ENCODE measurements around the gene NUAK1.

NUAK1 gene

DNA sequence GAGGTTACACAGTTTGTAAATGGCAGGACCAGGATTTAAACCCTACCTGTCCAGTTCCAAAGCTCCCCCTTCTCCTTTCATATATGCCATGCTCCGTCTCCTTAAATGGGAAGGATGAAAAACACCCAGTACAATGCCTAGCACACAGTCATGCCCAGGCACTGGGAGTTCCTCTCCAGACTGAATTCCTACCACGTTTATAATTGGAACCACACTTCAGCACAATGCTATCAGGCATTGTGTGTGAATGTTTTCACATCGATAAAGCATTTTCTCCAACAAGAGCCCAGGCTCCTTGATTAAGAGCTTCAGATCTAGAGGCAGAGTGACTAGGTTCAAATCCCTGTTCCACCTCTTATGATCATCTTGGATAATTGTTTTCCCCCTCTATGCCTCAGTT is 2.7 kb upstream of the NUAK1 start:
- no peak for DNase-seq (ENCODE audit: insufficient read length, low spot score)
- FAIRE-seq, result no peak
- TF ChIP-seq, protein P1, sequence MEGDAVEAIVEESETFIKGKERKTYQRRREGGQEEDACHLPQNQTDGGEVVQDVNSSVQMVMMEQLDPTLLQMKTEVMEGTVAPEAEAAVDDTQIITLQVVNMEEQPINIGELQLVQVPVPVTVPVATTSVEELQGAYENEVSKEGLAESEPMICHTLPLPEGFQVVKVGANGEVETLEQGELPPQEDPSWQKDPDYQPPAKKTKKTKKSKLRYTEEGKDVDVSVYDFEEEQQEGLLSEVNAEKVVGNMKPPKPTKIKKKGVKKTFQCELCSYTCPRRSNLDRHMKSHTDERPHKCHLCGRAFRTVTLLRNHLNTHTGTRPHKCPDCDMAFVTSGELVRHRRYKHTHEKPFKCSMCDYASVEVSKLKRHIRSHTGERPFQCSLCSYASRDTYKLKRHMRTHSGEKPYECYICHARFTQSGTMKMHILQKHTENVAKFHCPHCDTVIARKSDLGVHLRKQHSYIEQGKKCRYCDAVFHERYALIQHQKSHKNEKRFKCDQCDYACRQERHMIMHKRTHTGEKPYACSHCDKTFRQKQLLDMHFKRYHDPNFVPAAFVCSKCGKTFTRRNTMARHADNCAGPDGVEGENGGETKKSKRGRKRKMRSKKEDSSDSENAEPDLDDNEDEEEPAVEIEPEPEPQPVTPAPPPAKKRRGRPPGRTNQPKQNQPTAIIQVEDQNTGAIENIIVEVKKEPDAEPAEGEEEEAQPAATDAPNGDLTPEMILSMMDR (IDR thresholded peaks at IDR 0.05; ENCODE audit: insufficient read depth, missing control alignments), result no peak

- FAIRE-seq, result no peak
- no peak for DNase-seq (ENCODE audit: insufficient read length, low spot score)
- TF ChIP-seq, protein P1 (IDR thresholded peaks at IDR 0.05; ENCODE audit: insufficient read depth, missing control alignments), result no peak
Measured at GRCh38 chr12:106141003-106141402, 2.2 kb upstream of the NUAK1 start.

DNA sequence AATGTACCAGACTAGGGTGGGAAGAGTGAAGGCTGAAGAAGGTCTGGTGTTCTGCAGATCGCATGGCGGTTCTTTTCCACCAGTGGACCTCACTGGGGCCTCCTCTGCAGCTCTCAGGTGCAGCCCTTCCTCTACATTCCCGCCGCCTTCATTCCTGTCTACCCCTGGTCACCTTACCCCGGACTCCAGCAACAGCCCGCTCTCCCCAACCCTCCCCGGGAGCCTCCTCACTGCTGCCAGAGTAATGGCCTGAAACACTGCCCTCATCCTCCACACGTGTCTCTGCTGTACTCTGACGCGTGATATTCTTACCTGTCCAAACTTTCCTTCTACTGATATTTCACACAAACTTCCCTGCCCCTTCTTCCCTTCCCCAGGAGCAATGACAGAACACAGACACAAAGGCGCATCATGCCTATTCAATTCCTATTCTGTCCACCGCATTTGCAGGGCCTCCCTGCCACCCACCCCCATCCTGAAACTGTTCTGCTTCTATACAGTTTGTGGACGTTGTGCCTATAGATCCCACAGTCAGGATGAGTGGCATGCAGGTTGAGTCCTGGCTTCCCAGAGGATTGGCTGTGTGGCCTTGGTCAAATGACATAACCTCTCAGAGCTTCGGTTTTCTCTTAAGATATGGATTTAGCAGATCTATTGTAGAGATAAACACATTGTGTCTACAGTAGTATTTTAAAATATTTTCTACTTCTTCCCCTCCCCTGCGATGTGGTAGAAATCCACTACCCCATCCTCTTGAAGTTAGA is 1.7 kb upstream of the NUAK1 start:
- DNase-seq (ENCODE audit: insufficient read length, low spot score) (no peak), FAIRE-seq (no peak)
- TF ChIP-seq, protein P1 (IDR thresholded peaks at IDR 0.05; ENCODE audit: insufficient read depth, missing control alignments), result no peak

- TF ChIP-seq, protein P1 (IDR thresholded peaks at IDR 0.05; ENCODE audit: insufficient read depth, missing control alignments), result no peak
- no peak for DNase-seq (ENCODE audit: insufficient read length, low spot score)
- no peak for FAIRE-seq
Measured at GRCh38 chr12:106139422-106140171, 843 bp upstream of the NUAK1 start.

DNA sequence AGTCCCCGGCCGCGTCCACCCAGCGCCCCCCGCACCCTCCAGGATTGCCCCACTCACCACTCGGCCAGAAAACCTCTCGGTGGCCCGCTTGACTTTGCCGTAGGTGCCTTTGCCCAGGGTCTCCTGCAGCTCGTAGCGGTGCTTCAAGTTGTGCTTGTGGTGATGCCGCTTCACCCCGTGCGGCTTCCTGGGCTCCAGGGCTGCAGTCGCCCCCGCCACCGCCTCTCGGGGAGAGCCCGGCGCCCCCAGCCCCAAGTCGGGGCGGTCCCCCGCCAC is 459 bp downstream of the NUAK1 start:
- no peak for FAIRE-seq
- TF ChIP-seq, protein P1 (IDR thresholded peaks at IDR 0.05; ENCODE audit: insufficient read depth, missing control alignments), result no peak
- no peak for DNase-seq (ENCODE audit: insufficient read length, low spot score)

DNA sequence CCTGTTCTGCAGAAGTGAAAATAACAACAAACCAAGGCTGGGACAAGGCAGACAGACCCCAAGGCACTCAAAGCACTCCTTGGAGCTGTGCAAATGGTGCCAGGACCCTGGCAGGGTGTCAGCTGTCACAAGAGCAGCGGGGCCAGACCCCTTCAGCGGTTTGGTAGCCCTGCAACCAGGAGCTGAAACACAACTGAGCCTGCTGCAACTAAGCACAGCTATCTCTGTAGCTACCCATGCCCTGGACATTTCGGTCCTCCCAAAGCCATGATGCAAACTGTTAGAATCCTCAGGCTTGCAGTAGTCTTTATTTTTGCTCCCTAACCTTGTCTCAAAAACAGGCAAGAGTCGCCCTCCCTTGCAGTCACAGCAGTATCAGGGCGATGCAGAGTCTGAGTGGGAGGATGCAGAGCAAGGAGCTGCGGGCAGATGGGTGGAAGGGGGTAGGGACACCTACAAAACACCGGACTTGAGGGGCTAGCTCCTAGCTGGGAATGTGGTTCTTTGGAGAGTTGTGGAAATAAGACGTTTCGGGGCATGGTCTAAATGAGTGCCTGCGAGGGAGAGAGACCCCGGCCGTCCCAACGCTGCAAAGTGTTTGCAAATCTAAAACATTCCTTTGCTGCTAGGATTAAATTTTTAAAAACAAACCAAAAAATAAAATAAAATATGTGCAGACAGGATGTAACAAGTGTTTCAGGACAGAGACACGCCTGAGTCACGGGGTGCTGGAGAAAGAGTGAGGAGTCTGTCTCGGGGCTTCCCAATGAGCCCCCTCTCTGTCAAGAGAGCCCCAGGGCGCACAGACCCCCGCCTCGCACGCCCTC is 1.0 kb downstream of the NUAK1 start:
- DNase-seq (ENCODE audit: insufficient read length, low spot score) (no peak), FAIRE-seq (no peak)
- TF ChIP-seq, protein P1 (IDR thresholded peaks at IDR 0.05; ENCODE audit: insufficient read depth, missing control alignments), result no peak
